Astrocyte (in vitro differentiated cells and primary cell): Measurements from ENCODE around the gene SRC. TPM values are rescaled to one million over a fixed set of nuclear protein-coding genes. Genes with fewer than 3 reads are reported as not detected.
A peak's percentile ranks its signal among the peaks of the same experiment; 100 is the strongest.

Experiments used
- DNase-seq: peaks from one replicate; pipeline ENCODE4 v3.0.0-alpha.2; 2010; ENCODE audit warnings: low read depth
- FAIRE-seq: peaks from 2 replicates; lab custom pipeline; 2011; peaks lifted over from hg19 to GRCh38; lab: Jason Lieb, UNC
- H2AFZ ChIP-seq: 2 replicates; pipeline ENCODE4 v1.6.0; 2012; ENCODE audit warnings: low read depth, low read length, inconsistent platforms
- H3K27ac ChIP-seq: 2 replicates; pipeline ENCODE4 v1.5.1; 2011; ENCODE audit warnings: low read depth, low read length, inconsistent platforms
- H3K27me3 ChIP-seq: 2 replicates; pipeline ENCODE4 v1.6.0; 2011; ENCODE audit warnings: low read length, inconsistent platforms; ENCODE audit not compliant: insufficient read depth
- H3K36me3 ChIP-seq: 2 replicates; pipeline ENCODE4 v1.5.1; 2011; ENCODE audit warnings: low read length, inconsistent platforms; ENCODE audit not compliant: insufficient read depth
- H3K4me1 ChIP-seq: 2 replicates; pipeline ENCODE4 v1.5.1; 2011; ENCODE audit warnings: low read length, inconsistent platforms; ENCODE audit not compliant: insufficient read depth
- H3K4me2 ChIP-seq: 2 replicates; pipeline ENCODE4 v1.6.0; 2012; ENCODE audit warnings: low read length, inconsistent platforms
- H3K4me3 ChIP-seq: 2 replicates; pipeline ENCODE4 v1.5.1; 2011; ENCODE audit warnings: low read depth, mild to moderate bottlenecking, low read length, inconsistent platforms; ENCODE audit not compliant: insufficient read depth
- H3K79me2 ChIP-seq: 2 replicates; pipeline ENCODE4 v1.6.0; 2012; ENCODE audit warnings: mild to moderate bottlenecking, low read length, inconsistent platforms; ENCODE audit not compliant: insufficient read depth
- H3K9ac ChIP-seq: 2 replicates; pipeline ENCODE4 v1.6.0; 2012; ENCODE audit warnings: mild to moderate bottlenecking, low read length, inconsistent platforms
- H3K9me3 ChIP-seq: 2 replicates; pipeline ENCODE4 v1.5.1; 2012; ENCODE audit warnings: low read depth, mild to moderate bottlenecking, low read length, inconsistent platforms; ENCODE audit not compliant: insufficient read depth
- H4K20me1 ChIP-seq: 2 replicates; pipeline ENCODE4 v1.6.0; 2012; ENCODE audit warnings: low read length, inconsistent platforms; ENCODE audit not compliant: insufficient read depth
- H3K27ac Mint-ChIP-seq: one replicate; pipeline ENCODE4 v1.8.0; 2021; ENCODE audit warnings: mild to moderate bottlenecking, mixed read lengths; ENCODE audit not compliant: unreplicated experiment
- H3K27me3 Mint-ChIP-seq: one replicate; pipeline ENCODE4 v1.8.0; 2021; ENCODE audit warnings: low read depth, mixed read lengths; ENCODE audit not compliant: unreplicated experiment
- H3K36me3 Mint-ChIP-seq: one replicate; pipeline ENCODE4 v1.8.0; 2021; ENCODE audit warnings: low read depth, mixed read lengths; ENCODE audit not compliant: unreplicated experiment
- H3K4me1 Mint-ChIP-seq: one replicate; pipeline ENCODE4 v1.8.0; 2021; ENCODE audit warnings: low read depth, mixed read lengths; ENCODE audit not compliant: unreplicated experiment
- H3K4me3 Mint-ChIP-seq: one replicate; pipeline ENCODE4 v1.8.0; 2021; ENCODE audit warnings: mild to moderate bottlenecking, moderate library complexity, mixed read lengths; ENCODE audit not compliant: unreplicated experiment
- H3K9me3 Mint-ChIP-seq: one replicate; pipeline ENCODE4 v1.8.0; 2021; ENCODE audit warnings: mild to moderate bottlenecking, mixed read lengths; ENCODE audit not compliant: unreplicated experiment
- CTCF ChIP-seq: IDR thresholded peaks from 2 replicates; pipeline ENCODE4 v1.5.1; 2011; ENCODE audit warnings: low read depth, mild to moderate bottlenecking, inconsistent platforms, low read length, moderate library complexity; ENCODE audit not compliant: insufficient read depth
- EZH2 ChIP-seq: IDR thresholded peaks from 2 replicates; pipeline ENCODE4 v1.6.1; 2012; ENCODE audit warnings: mild to moderate bottlenecking, low read length, inconsistent platforms; ENCODE audit not compliant: insufficient read depth
- total RNA-seq: library from RNA; stranded (reverse); gene quantifications from 2 replicates; pipeline ENCODE4 v1.2.1, GENCODE V29; 2021

The SRC gene
- total RNA-seq, 1 donor from 2014 or later = 33.4 TPM

GRCh38 chr20:37315021-37315451 is 30.9 kb upstream of the SRC start:
- Mint-ChIP-seq H3K4me1 (peaks cover 27% of the 10 kb centered on the region), H3K36me3 (peaks cover 30% of the 10 kb centered on the region), H3K9me3 (no peaks in the 10 kb centered on the region), H3K27ac (no peak overlapping the region), H3K27me3 (no peaks in the 10 kb centered on the region), H3K4me3 (no peak overlapping the region)
- Histone ChIP-seq H3K4me1 (peaks cover 30% of the 10 kb centered on the region), H3K79me2 (peaks cover 41% of the 10 kb centered on the region), H3K27ac (no peak overlapping the region), H3K4me3 (no peak overlapping the region), H3K36me3 (peaks cover 17% of the 10 kb centered on the region), H3K27me3 (no peaks in the 10 kb centered on the region), H3K4me2 (no peak overlapping the region), H3K9ac (peak overlapping the region; percentile 4), H3K9me3 (no peaks in the 10 kb centered on the region), H2AFZ (no peak overlapping the region), H4K20me1 (peaks cover 64% of the 10 kb centered on the region)
- FAIRE-seq = no peak
- DNase-seq = peak; percentile 84
- TF ChIP-seq EZH2 = no peak

DNA sequence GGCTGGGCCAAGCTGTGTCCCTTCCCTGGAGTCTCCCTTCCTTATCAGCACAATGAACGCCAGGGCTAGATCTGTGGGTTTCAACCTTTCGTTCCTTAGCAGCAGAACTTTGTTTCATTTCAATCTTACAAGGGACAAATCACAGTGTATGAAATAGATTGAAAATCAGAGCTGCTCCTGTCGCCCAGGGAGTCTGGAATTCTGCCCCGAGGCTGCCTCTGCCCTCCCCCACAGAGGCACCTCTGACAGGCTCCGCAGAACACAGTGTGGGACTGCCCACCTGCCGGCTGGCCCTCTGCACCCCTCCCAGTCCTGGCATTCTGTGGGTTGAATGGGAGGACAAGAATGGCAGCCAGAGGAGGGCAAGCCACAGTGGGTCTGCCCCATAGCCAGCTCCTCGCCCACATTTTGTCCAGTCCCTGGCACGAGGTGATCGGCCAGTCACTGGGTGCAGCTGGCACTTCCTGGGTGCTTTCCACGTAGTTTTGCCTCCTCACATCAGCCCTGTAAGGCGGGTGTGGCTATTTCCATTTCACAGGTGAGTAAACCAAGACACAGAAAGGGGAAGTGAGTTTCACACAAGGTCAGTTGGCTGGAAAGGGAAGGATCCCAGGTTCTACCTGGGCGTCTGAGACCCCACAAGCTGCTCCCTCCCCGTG is 30.4 kb upstream of the SRC start:
- H3K27ac ChIP-seq = no peak overlapping the region
- Mint-ChIP-seq H3K4me3 (no peak overlapping the region), H3K9me3 (no peaks in the 10 kb centered on the region), H3K4me1 (peaks cover 27% of the 10 kb centered on the region), H3K36me3 (peaks cover 30% of the 10 kb centered on the region), H3K27ac (no peak overlapping the region), H3K27me3 (no peaks in the 10 kb centered on the region)
- TF ChIP-seq EZH2 (no peak), CTCF (no peak)
- H2AFZ ChIP-seq = no peak overlapping the region
- H3K4me2 ChIP-seq = no peak overlapping the region
- FAIRE-seq (no peak), DNase-seq (no peak)
- peaks cover 36% of the 10 kb centered on the region for H3K79me2 ChIP-seq
- H3K36me3 ChIP-seq = peaks cover 14% of the 10 kb centered on the region
- H3K4me3 ChIP-seq = no peak overlapping the region
- H3K27me3 ChIP-seq = no peaks in the 10 kb centered on the region
- H3K9ac ChIP-seq = peak overlapping the region; percentile 43
- H3K9me3 ChIP-seq = no peaks in the 10 kb centered on the region
- H3K4me1 ChIP-seq = peaks cover 30% of the 10 kb centered on the region
- H4K20me1 ChIP-seq = peaks cover 58% of the 10 kb centered on the region

DNA sequence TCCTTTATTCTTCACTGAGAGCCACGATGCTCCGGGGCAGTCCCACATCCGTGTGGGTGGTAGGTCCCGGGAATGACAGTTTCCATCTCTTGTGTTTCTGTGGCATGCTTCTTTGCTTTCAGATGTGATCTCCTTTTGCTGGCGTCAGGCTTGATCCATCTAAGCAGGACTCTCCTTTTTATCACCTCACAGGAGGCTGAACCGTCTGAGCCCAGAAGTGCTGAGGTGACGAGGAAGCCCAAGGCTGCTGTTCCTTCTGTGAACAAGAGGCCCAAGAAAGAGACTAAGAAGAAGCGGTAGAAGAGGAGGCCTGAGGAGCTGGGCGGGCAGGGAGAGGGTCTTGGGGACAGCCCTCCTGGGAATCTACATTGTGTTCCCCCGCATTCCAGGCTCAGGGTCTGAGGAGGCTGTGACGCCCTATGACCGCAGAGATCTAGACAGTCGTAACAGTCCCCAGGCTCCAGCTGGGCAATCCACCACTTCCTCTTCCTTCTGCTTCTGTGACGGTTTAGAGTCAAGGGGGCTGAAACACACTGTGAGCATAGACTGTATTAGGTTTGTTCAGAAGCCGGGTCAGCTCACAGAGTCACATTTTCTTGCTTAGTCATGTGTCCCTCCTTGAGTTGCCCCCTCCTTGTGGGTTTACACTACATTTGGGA is 29.7 kb upstream of the SRC start:
- H3K27ac ChIP-seq = no peak overlapping the region

More for the DNA sequence above, 29.7 kb upstream of the SRC start:
- FAIRE-seq = no peak
- Histone ChIP-seq H3K4me1 (peaks cover 30% of the 10 kb centered on the region), H3K79me2 (peaks cover 29% of the 10 kb centered on the region), H2AFZ (no peak overlapping the region), H3K36me3 (peaks cover 14% of the 10 kb centered on the region), H3K9ac (peak overlapping the region; percentile 43), H3K27me3 (no peaks in the 10 kb centered on the region), H3K4me3 (no peak overlapping the region), H3K4me2 (no peak overlapping the region), H3K9me3 (no peaks in the 10 kb centered on the region), H4K20me1 (peaks cover 52% of the 10 kb centered on the region)
- Mint-ChIP-seq H3K36me3 (peaks cover 25% of the 10 kb centered on the region), H3K27ac (no peak overlapping the region), H3K4me1 (peaks cover 27% of the 10 kb centered on the region), H3K4me3 (peak overlapping the region; percentile 34), H3K27me3 (no peaks in the 10 kb centered on the region), H3K9me3 (no peaks in the 10 kb centered on the region)
- TF ChIP-seq EZH2 (no peak), CTCF (no peak)
- no peak for DNase-seq
